Kidney epithelial cell (primary cell): ENCODE results near the gene SLC41A3. TPM values are rescaled to one million over a fixed set of nuclear protein-coding genes. Genes with fewer than 3 reads are reported as not detected.

Source experiments
- DNase-seq: peaks from one replicate; pipeline ENCODE4 v3.0.0-alpha.2; 2010; ENCODE audit warnings: low read depth
- H3K27me3 ChIP-seq: 2 replicates; pipeline ENCODE4 v1.6.0; 2011; ENCODE audit warnings: low read length; ENCODE audit not compliant: control insufficient read depth, insufficient read depth
- H3K36me3 ChIP-seq: 2 replicates; pipeline ENCODE4 v1.5.1; 2011; ENCODE audit warnings: low read length; ENCODE audit not compliant: control insufficient read depth, insufficient read depth
- H3K4me3 ChIP-seq: 2 replicates; pipeline ENCODE4 v1.5.1; 2011; ENCODE audit warnings: low read depth, mild to moderate bottlenecking, control low read depth, low read length
- total RNA-seq: library from RNA; depleted of rRNA; stranded (reverse); fragments of >200 nt; gene quantifications from 2 replicates; pipeline ENCODE4 v1.2.3, GENCODE V29; 2015
- TF ChIP-seq, protein P1 (sequence below): IDR thresholded peaks from 2 replicates; pipeline ENCODE4 v1.5.1; 2011; ENCODE audit warnings: mild to moderate bottlenecking, moderate library complexity, low read length, control low read depth, inconsistent platforms; ENCODE audit not compliant: insufficient read depth, poor library complexity, severe bottlenecking

The SLC41A3 gene
- total RNA-seq, 1 donor from 2014 or later, result 74.9 TPM

DNA sequence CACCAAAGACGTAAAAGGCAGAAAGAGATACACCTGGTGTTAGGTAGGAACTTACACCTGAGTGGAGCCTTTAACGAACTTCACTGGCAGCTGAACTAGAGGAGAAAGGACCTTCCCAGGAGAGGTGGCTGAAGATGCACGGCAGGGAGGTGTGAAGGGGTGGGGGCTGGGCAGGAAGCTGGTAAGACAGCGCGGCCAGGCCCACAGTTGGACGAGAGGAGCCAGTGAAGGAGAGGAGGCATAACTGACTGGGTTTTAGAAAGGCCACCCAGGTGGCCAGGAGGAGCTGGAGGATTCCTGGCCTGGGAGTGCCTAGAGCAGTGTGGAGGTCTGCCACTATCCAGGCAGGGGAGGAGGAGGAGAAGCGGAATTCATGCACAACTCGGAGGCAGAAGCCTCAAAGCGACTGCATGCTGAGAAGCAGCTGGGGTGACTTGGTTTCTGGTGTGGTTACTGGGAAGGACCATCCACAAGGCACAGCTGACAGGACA lies 51.9 kb downstream of the SLC41A3 start:
- Histone ChIP-seq H3K4me3 (no peak overlapping the region), H3K27me3 (no peaks in the 10 kb centered on the region), H3K36me3 (no peaks in the 10 kb centered on the region)
- TF ChIP-seq, protein P1, sequence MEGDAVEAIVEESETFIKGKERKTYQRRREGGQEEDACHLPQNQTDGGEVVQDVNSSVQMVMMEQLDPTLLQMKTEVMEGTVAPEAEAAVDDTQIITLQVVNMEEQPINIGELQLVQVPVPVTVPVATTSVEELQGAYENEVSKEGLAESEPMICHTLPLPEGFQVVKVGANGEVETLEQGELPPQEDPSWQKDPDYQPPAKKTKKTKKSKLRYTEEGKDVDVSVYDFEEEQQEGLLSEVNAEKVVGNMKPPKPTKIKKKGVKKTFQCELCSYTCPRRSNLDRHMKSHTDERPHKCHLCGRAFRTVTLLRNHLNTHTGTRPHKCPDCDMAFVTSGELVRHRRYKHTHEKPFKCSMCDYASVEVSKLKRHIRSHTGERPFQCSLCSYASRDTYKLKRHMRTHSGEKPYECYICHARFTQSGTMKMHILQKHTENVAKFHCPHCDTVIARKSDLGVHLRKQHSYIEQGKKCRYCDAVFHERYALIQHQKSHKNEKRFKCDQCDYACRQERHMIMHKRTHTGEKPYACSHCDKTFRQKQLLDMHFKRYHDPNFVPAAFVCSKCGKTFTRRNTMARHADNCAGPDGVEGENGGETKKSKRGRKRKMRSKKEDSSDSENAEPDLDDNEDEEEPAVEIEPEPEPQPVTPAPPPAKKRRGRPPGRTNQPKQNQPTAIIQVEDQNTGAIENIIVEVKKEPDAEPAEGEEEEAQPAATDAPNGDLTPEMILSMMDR, result no peak
- no peak for DNase-seq

DNA sequence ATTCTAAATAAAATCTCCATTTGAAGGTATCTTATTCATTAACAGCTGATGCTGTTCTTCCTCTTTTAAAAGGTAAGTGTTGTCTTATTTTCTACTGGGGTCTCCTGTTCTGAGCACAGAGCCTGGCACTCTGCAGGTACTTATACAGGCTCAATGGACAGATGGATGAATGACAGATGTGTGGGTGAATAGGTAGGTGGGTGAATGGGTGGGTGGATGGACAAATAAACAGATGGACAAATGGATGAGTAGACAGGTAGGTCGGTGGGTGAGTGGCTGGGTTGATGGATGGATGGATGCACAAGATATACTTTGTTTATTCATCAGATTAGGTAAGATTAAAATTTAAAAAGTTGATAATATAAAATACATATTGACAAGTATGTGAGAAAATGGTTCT lies 53.5 kb downstream of the SLC41A3 start:
- no peaks in the 10 kb centered on the region for H3K27me3 ChIP-seq

DNA sequence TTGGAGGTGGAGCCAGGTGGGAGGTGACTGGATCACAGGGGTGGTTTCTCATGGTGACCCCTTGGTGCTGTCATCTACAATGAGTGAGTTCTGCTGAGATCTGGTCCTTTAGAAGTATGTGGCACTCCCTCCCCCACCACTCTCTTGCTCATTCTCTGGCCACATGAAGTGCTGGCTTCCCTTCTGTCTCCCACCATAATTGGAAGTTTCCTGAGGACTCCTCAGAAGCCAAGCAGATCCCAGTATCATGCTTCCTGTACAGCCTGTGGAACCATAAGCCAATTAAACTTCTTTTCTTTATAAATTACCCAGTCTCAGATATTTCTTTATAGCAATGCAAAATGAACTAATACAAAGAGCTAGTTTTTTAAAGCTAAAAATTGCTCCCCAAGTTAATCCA lies 54.7 kb downstream of the SLC41A3 start:
- TF ChIP-seq, protein P1, result no peak
- no peaks in the 10 kb centered on the region for H3K36me3 ChIP-seq
- H3K27me3 ChIP-seq, result no peaks in the 10 kb centered on the region
- no peak overlapping the region for H3K4me3 ChIP-seq
- DNase-seq, result no peak

More for the DNA sequence above, 53.5 kb downstream of the SLC41A3 start:
- TF ChIP-seq, protein P1, result no peak
- no peak for DNase-seq
- H3K4me3 ChIP-seq, result no peak overlapping the region
- H3K36me3 ChIP-seq, result no peaks in the 10 kb centered on the region

DNA sequence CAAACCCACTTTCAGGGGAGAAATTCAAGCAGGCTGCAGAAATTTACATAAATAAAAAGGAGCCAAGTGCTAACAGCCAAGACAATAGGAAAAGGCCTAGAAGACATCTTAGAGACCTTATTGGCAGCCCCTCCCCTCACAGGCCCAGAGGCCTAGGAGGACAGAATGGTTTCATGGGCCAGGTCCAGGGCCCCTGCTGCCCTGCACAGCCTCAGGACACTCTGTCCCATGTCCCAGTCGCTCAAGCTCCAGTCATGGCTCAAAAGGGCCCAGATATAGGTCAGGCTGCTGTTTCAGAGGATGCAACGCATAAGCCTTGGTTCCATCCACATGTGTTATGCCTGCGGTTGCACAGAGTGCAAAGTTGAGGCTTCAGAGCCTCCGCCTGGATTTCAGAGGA lies 55.8 kb downstream of the SLC41A3 start:
- Histone ChIP-seq H3K27me3 (no peaks in the 10 kb centered on the region), H3K36me3 (no peaks in the 10 kb centered on the region), H3K4me3 (no peak overlapping the region)
- DNase-seq, result no peak
- TF ChIP-seq, protein P1, result no peak

DNA sequence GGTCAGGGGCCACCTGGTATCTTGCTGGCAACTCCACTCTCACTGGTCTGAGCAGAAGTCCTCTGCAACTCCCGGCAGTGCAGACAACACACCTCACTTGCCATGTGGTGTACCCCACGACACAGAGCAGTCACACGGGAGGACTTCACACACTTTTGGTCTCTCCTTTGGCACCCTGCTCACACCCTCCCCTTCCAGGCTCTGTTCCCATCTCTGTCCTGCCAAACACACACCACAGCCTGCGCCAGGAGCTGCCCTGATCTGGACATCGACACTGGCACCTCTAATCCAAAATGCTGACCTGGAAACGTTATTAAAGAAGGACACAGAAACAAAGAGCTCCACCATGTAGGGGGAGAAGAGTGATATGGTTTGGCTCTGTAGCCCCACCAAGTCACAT lies 57.2 kb downstream of the SLC41A3 start:
- no peak for DNase-seq
- Histone ChIP-seq H3K4me3 (no peak overlapping the region), H3K36me3 (no peaks in the 10 kb centered on the region), H3K27me3 (no peaks in the 10 kb centered on the region)
- TF ChIP-seq, protein P1, result no peak

DNA sequence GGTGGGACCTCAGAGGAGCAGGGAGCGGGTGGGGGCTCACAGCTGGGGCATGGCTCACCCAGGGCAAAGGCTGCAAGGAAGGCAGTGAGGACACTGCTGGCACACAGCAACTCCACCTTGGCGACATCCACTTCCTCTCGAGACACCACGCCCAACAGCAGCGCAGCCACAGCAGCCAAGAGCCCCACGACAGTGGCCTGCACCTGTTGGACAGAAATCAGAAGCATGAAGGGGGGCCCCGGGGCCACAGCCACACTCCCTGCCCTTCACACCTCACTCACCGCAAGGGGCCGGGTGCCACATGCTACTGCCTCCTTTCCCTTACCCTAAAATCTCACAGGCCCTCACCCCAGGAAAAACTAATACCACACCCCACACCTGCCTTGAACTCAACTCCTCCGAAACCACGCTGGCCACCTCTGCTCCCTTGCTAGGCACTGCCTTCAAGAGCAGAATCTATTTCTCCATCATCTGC lies 57.6 kb downstream of the SLC41A3 start:
- TF ChIP-seq, protein P1, result no peak
- no peaks in the 10 kb centered on the region for H3K27me3 ChIP-seq
- no peaks in the 10 kb centered on the region for H3K36me3 ChIP-seq

More for the DNA sequence above, 57.6 kb downstream of the SLC41A3 start:
- DNase-seq, result no peak
- no peak overlapping the region for H3K4me3 ChIP-seq
